ENCODE results near the gene CIB4. TPM values are rescaled to one million over a fixed set of nuclear protein-coding genes. Genes with fewer than 3 reads are reported as not detected.

CIB4 gene
- total and polyA plus RNA-seq, 2 of the 4 experiments (the other 2 are of a cell fraction): not detected

DNA sequence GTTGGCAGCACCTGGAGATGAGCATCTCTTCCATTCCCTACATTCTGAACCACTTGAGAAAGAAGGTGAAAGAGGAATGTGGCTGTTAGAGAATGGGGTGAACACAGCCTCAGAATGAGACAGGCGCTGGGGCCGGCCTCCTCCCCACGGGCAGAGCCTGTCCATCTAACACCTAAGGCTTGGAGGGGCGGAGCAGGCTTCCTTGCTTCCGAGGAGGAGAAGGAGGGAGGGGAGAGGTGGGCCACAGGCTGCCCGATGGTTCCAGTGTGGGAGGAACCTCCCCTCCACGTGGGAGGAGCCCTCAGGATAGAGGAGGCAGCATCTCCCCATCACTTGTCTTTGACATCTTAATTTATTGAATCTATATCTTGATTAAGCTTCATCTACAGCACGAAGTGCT, 68.6 kb downstream of the CIB4 start:
- BruUV-seq (replicated peaks): no TSS peak
- no peak overlapping the region for H3K23ac ChIP-seq (ENCODE audit: low read depth, low read length)
- no peak for TF ChIP-seq FOS (IDR thresholded peaks at IDR 0.05; ENCODE audit: low read depth, low read length)
- TF ChIP-seq, protein P1, sequence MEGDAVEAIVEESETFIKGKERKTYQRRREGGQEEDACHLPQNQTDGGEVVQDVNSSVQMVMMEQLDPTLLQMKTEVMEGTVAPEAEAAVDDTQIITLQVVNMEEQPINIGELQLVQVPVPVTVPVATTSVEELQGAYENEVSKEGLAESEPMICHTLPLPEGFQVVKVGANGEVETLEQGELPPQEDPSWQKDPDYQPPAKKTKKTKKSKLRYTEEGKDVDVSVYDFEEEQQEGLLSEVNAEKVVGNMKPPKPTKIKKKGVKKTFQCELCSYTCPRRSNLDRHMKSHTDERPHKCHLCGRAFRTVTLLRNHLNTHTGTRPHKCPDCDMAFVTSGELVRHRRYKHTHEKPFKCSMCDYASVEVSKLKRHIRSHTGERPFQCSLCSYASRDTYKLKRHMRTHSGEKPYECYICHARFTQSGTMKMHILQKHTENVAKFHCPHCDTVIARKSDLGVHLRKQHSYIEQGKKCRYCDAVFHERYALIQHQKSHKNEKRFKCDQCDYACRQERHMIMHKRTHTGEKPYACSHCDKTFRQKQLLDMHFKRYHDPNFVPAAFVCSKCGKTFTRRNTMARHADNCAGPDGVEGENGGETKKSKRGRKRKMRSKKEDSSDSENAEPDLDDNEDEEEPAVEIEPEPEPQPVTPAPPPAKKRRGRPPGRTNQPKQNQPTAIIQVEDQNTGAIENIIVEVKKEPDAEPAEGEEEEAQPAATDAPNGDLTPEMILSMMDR (conservative IDR thresholded peaks at IDR 0.05; ENCODE audit: low read depth, low read length): no peak
- no peak for TF ChIP-seq NFE2L2 (IDR thresholded peaks at IDR 0.05; ENCODE audit: low read depth, low read length)
- TF ChIP-seq RCOR1 (IDR thresholded peaks at IDR 0.05; ENCODE audit: insufficient replicate concordance, low read length): no peak
- no peak for TF ChIP-seq CHD1 (IDR thresholded peaks at IDR 0.05; ENCODE audit: low read depth, low read length)
- TF ChIP-seq SMC3 (IDR thresholded peaks at IDR 0.05; ENCODE audit: low read depth, low read length): no peak
- TF ChIP-seq, protein P2, sequence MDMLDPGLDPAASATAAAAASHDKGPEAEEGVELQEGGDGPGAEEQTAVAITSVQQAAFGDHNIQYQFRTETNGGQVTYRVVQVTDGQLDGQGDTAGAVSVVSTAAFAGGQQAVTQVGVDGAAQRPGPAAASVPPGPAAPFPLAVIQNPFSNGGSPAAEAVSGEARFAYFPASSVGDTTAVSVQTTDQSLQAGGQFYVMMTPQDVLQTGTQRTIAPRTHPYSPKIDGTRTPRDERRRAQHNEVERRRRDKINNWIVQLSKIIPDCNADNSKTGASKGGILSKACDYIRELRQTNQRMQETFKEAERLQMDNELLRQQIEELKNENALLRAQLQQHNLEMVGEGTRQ (IDR thresholded peaks at IDR 0.05; ENCODE audit: low read depth, low read length): no peak
- TF ChIP-seq, protein P3, sequence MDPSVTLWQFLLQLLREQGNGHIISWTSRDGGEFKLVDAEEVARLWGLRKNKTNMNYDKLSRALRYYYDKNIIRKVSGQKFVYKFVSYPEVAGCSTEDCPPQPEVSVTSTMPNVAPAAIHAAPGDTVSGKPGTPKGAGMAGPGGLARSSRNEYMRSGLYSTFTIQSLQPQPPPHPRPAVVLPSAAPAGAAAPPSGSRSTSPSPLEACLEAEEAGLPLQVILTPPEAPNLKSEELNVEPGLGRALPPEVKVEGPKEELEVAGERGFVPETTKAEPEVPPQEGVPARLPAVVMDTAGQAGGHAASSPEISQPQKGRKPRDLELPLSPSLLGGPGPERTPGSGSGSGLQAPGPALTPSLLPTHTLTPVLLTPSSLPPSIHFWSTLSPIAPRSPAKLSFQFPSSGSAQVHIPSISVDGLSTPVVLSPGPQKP (IDR thresholded peaks at IDR 0.05; ENCODE audit: borderline replicate concordance, low read depth, low read length): no peak
- TF ChIP-seq MXI1 (IDR thresholded peaks at IDR 0.05; ENCODE audit: borderline replicate concordance, low read depth, low read length): no peak
- no peak for TF ChIP-seq MAFK (IDR thresholded peaks at IDR 0.05; ENCODE audit: low read depth, low read length)
- TF ChIP-seq RAD21 (IDR thresholded peaks at IDR 0.05; ENCODE audit: low read length): no peak
- TF ChIP-seq BHLHE40 (IDR thresholded peaks at IDR 0.05; ENCODE audit: low read depth, low read length): no peak
- no peak for TF ChIP-seq CEBPB (IDR thresholded peaks at IDR 0.05; ENCODE audit: low read depth, low read length)
- TF ChIP-seq RFX5 (IDR thresholded peaks at IDR 0.05; ENCODE audit: low read depth, low read length): no peak
- no peak for TF ChIP-seq MAZ (IDR thresholded peaks at IDR 0.05; ENCODE audit: borderline replicate concordance, low read depth, low read length)
- TF ChIP-seq POLR2A (IDR thresholded peaks at IDR 0.05; ENCODE audit: low read depth, low read length): no peak
- peaks cover 64% of the 10 kb centered on the region for H3K27me3 ChIP-seq (ENCODE audit: control insufficient read depth, insufficient read depth, low read length)
- H2BK20ac ChIP-seq (ENCODE audit: low read depth, low read length): no peak overlapping the region
- DNase-seq (no peak), ATAC-seq (ENCODE audit: low read depth) (no peak)
- H3K36me3 ChIP-seq (ENCODE audit: control insufficient read depth, insufficient read depth, low read length): no peaks in the 10 kb centered on the region
- no peak overlapping the region for H2AK9ac ChIP-seq (replicated peaks; ENCODE audit: low read depth, low read length, poor library complexity)
- H4K91ac ChIP-seq (ENCODE audit: insufficient read depth, low read depth, low read length): no peak overlapping the region
- intact Hi-C loops (cut with micrococcal nuclease) (loop anchor here (10.0 kb wide), 1 partner anchor 328 kb away; the partner anchor contains the start of genes HADHA and HADHB), in situ Hi-C loops (cut with MboI; ENCODE audit: low sequenced_read_pairs) (no loop called here), dilution Hi-C loops (cut with HindIII; ENCODE audit: low sequenced_read_pairs, unreplicated experiment) (no loop called here)
- no peak overlapping the region for H2BK120ac ChIP-seq (ENCODE audit: low read depth, low read length)
- ChIA-PET POLR2A (ENCODE audit: unreplicated experiment) (no interaction called here), CTCF (no interaction called here)
- no peak overlapping the region for H3K4me3 ChIP-seq (ENCODE audit: insufficient read depth, low read depth, low read length)
- no peak overlapping the region for H3K14ac ChIP-seq (replicated peaks; ENCODE audit: low read depth, low read length)
- H2AK5ac ChIP-seq (ENCODE audit: low read depth, low read length): no peak overlapping the region
- no CpG with 5 or more reads among the region's 8 CpGs for WGBS, 2 experiments (ENCODE audit: extremely low coverage in 2 of 2, insufficient read length in 1 of 2)
- H3K9me3 ChIP-seq (ENCODE audit: control insufficient read depth, insufficient read depth, low read length): no peaks in the 10 kb centered on the region
- H3K4me2 ChIP-seq (ENCODE audit: low read depth, low read length): no peak overlapping the region
- no peak overlapping the region for H4K8ac ChIP-seq (ENCODE audit: low read depth in 2 of 2, low read length in 2 of 2)
- no peaks in the 10 kb centered on the region for H3K79me1 ChIP-seq (ENCODE audit: low read depth in 1 of 2, low read length in 2 of 2)
- H4K5ac ChIP-seq (ENCODE audit: low read depth, low read length): no peak overlapping the region
- no peaks in the 10 kb centered on the region for H3K9me1 ChIP-seq (ENCODE audit: insufficient read depth, low read length)
- no peaks in the 10 kb centered on the region for H3K4me1 ChIP-seq (ENCODE audit: control insufficient read depth, insufficient read depth, low read length)
- H3K56ac ChIP-seq (ENCODE audit: extremely low read depth, insufficient read depth, low read length): no peak overlapping the region
- H2BK5ac ChIP-seq (ENCODE audit: low read depth, low read length, poor library complexity, severe bottlenecking): no peak overlapping the region
- no peak overlapping the region for H2BK15ac ChIP-seq (ENCODE audit: low read depth, low read length)
- no peaks in the 10 kb centered on the region for H4K20me1 ChIP-seq (ENCODE audit: insufficient read depth, low read length)
- H3K4ac ChIP-seq (ENCODE audit: low read depth, low read length): no peak overlapping the region
- no peak overlapping the region for H3K18ac ChIP-seq (ENCODE audit: low read depth, low read length)
- no peak overlapping the region for H3K27ac ChIP-seq (ENCODE audit: insufficient read depth, low read length)
- H2AFZ ChIP-seq (replicated peaks; ENCODE audit: low read length, poor library complexity): no peak overlapping the region
- no peak overlapping the region for H3K9ac ChIP-seq (ENCODE audit: low read depth, low read length)

Data from IMR-90 (cell line).